Upper lobe of left lung (tissue), 4 donors: ENCODE measurements around the gene ALKBH4.

ENCODE experiments used
- EP300 ChIP-seq, 4 donors: sonication (generic); formaldehyde crosslinking; IDR thresholded peaks; one replicate each; pipeline ENCODE4 v1.5.1; 2017; ENCODE audit warnings: antibody characterized with exemption in 4 of 4, control low read depth in 2 of 4
- POLR2A ChIP-seq, 4 donors: fragments of 450-650 bp; IDR thresholded peaks; one replicate each; pipeline ENCODE4 v1.5.1; 2016 to 2017; ENCODE audit warnings: antibody characterized with exemption in 4 of 4, mild to moderate bottlenecking in 2 of 4
- POLR2AphosphoS5 ChIP-seq, 2 donors: sonication (generic); formaldehyde crosslinking; IDR thresholded peaks; one replicate each; pipeline ENCODE4 v1.5.1; 2017; ENCODE audit warnings: antibody characterized with exemption in 2 of 2
- TF ChIP-seq, protein P1 (sequence below), 6 experiments: fragments of 450-650 bp in 4 of 6; fragments of 200-600 bp in 2 of 6; sonication (generic) in 2 of 6; IDR thresholded peaks; one replicate each; pipeline ENCODE4 v1.5.1; 2016 to 2019; ENCODE audit warnings: antibody characterized with exemption in 6 of 6

DNA sequence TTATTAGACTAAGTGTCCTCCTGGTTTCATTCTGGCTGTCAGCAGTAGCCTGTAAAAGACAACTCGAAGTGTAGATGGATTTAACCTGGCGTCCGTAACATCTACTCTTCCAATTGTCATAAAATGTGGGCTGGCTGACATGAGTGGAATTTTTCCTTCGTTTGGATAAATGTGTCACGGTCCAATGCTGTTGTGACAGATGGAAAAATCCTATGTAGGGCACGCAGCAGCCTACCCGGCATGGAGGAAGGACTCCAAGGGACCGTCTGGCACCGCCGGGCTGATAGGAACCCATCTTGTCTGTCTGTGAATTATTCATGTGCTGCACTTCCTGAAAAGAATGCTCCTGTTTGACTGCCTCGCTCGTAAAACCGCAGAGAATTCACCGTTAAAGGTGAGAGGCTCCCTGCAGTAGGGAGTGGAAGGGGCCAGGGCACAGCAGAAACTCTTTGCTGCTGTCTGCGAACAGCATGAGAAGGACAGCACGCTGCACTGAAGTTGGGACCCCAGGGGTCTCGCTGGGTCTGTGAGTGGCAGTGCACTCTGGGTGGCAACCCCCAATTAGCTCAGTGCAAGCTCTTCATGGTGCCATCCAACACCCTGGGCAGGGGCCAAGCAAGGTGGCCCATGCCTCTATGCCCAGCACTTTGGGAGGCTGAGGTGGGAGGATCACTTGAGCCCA, 32.9 kb downstream of the ALKBH4 start:
- TF ChIP-seq, protein P1, sequence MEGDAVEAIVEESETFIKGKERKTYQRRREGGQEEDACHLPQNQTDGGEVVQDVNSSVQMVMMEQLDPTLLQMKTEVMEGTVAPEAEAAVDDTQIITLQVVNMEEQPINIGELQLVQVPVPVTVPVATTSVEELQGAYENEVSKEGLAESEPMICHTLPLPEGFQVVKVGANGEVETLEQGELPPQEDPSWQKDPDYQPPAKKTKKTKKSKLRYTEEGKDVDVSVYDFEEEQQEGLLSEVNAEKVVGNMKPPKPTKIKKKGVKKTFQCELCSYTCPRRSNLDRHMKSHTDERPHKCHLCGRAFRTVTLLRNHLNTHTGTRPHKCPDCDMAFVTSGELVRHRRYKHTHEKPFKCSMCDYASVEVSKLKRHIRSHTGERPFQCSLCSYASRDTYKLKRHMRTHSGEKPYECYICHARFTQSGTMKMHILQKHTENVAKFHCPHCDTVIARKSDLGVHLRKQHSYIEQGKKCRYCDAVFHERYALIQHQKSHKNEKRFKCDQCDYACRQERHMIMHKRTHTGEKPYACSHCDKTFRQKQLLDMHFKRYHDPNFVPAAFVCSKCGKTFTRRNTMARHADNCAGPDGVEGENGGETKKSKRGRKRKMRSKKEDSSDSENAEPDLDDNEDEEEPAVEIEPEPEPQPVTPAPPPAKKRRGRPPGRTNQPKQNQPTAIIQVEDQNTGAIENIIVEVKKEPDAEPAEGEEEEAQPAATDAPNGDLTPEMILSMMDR (IDR thresholded peaks at IDR 0.05), result no peak
- TF ChIP-seq POLR2A (IDR thresholded peaks at IDR 0.05) (no peak), EP300 (IDR thresholded peaks at IDR 0.05) (no peak), POLR2AphosphoS5 (IDR thresholded peaks at IDR 0.05) (no peak)
